GOT3 (cell line): ENCODE data around the gene S1PR1.

Experiments
- DNase-seq: peaks from one replicate; lab custom pipeline; 2025; ENCODE audit warnings: mixed read lengths; lab: John Stamatoyannopoulos, UW

Gene S1PR1

GRCh38 chr1:101280049-101280592 is 43.3 kb downstream of the S1PR1 start:
- DNase-seq = no peak

- DNase-seq = no peak
Observed at GRCh38 chr1:101280942-101281654, 44.3 kb downstream of the S1PR1 start.

- no peak for DNase-seq
Observed at GRCh38 chr1:101281751-101282150, 44.9 kb downstream of the S1PR1 start.

GRCh38 chr1:101282314-101283038 is 45.7 kb downstream of the S1PR1 start:
- DNase-seq = no peak

- no peak for DNase-seq
Observed at GRCh38 chr1:101283443-101283842, 46.6 kb downstream of the S1PR1 start.

GRCh38 chr1:101284021-101284420 is 47.2 kb downstream of the S1PR1 start:
- no peak for DNase-seq

- no peak for DNase-seq
Observed at GRCh38 chr1:101284622-101285218, 47.9 kb downstream of the S1PR1 start.

GRCh38 chr1:101285922-101286570 is 49.2 kb downstream of the S1PR1 start:
- no peak for DNase-seq

- no peak for DNase-seq
Observed at GRCh38 chr1:101288491-101288944, 51.7 kb downstream of the S1PR1 start.

GRCh38 chr1:101290119-101290921 is 53.5 kb downstream of the S1PR1 start:
- no peak for DNase-seq
